ENCODE measurements around the gene ZAP70. TPM values are rescaled to one million over a fixed set of nuclear protein-coding genes. Genes with fewer than 3 reads are reported as not detected.
A peak's percentile ranks its signal among the peaks of the same experiment; 100 is the strongest.
"Not testable (repeated sequence)": the region's sequence is repeated elsewhere in the genome, so short reads cannot be mapped to it uniquely, and the experiment has no call there.

Gene ZAP70
- total RNA-seq, 1 experiment from 2014 or later = 0.61 TPM

DNA sequence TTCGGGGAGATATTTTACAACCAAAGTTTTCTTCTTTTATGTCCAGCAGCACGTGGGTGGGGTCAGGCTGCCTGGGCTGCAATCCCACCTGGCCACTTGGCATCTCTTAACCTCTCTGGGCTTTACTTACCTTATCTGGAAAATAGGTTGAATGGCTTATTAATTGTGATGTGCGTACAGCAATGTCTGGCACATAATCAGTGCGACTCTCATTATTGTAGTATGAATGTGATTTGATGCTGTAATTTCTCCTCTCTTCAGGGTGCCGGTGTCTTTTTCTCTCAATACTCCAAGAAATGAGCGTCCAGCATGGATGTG, 2.0 kb upstream of the ZAP70 start:
- ChIA-PET CTCF (interaction anchor here (2.2 to 9.2 kb wide), 5 partner anchors 12 to 121 kb away, joined by 10 to 124 read pairs (median 30); no protein-coding TSS in a partner anchor), POLR2A (no interaction called here)
- H3K27ac Mint-ChIP-seq = no peak overlapping the region; the same call in 1 of the 2 replicates

DNA sequence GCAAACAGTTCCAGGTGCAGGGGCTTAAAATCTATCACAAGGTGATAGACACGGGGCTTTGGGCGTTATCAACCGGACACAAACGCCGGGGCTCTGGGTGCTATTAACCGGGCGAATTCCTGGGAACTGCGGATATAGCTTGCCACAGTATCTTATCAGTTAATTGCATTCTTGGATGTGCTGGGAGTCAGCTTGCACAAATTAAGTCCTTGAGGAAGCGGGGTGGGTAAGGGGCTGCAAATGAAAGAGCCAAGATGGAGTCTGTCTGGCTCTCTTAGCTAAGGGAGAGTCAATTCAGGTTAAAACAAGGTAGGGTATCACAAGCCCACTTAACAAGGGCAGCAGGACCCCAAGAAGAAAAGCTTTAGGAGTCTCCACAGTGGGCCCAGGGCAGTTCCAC, 1.2 kb upstream of the ZAP70 start:
- H3K27me3 Mint-ChIP-seq (ENCODE audit: low read depth); H3K27ac Mint-ChIP-seq; H3K36me3 Mint-ChIP-seq; H3K9me3 Mint-ChIP-seq; ATAC-seq; POLR2A ChIA-PET; DNase-seq (ENCODE audit: low spot score); H3K4me3 Mint-ChIP-seq: not testable (repeated sequence)
- peaks cover 12% of the 10 kb centered on the region for H3K4me1 Mint-ChIP-seq
- CTCF ChIA-PET = interaction anchor here (1.7 to 9.2 kb wide), 3 partner anchors 13 to 36 kb away, joined by 4 to 124 read pairs (median 30); no protein-coding TSS in a partner anchor
- TF ChIP-seq GRHL2 (CRISPR knock-in tag; IDR thresholded peaks at IDR 0.05; ENCODE audit: insufficient replicate concordance, severe bottlenecking) = peak; percentile 71

More for the DNA sequence above, 2.0 kb upstream of the ZAP70 start:
- peaks cover 11% of the 10 kb centered on the region for H3K4me1 Mint-ChIP-seq
- ATAC-seq (no peak), DNase-seq (ENCODE audit: low spot score) (no peak)
- TF ChIP-seq, protein P1, sequence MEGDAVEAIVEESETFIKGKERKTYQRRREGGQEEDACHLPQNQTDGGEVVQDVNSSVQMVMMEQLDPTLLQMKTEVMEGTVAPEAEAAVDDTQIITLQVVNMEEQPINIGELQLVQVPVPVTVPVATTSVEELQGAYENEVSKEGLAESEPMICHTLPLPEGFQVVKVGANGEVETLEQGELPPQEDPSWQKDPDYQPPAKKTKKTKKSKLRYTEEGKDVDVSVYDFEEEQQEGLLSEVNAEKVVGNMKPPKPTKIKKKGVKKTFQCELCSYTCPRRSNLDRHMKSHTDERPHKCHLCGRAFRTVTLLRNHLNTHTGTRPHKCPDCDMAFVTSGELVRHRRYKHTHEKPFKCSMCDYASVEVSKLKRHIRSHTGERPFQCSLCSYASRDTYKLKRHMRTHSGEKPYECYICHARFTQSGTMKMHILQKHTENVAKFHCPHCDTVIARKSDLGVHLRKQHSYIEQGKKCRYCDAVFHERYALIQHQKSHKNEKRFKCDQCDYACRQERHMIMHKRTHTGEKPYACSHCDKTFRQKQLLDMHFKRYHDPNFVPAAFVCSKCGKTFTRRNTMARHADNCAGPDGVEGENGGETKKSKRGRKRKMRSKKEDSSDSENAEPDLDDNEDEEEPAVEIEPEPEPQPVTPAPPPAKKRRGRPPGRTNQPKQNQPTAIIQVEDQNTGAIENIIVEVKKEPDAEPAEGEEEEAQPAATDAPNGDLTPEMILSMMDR (IDR thresholded peaks at IDR 0.05) = no peak
- TF ChIP-seq NR2C2 (CRISPR knock-in tag; IDR thresholded peaks at IDR 0.05) (no peak), FOXK1 (CRISPR knock-in tag; IDR thresholded peaks at IDR 0.05) (no peak), ZNF396 (CRISPR knock-in tag; IDR thresholded peaks at IDR 0.05; ENCODE audit: borderline replicate concordance) (no peak), CREM (CRISPR knock-in tag; IDR thresholded peaks at IDR 0.05) (no peak), NR1H2 (CRISPR knock-in tag; IDR thresholded peaks at IDR 0.05) (no peak), CBFB (CRISPR knock-in tag; IDR thresholded peaks at IDR 0.05; ENCODE audit: low read depth) (no peak), ELF4 (CRISPR knock-in tag; IDR thresholded peaks at IDR 0.05; ENCODE audit: low read depth) (no peak), KAT7 (CRISPR knock-in tag; IDR thresholded peaks at IDR 0.05; ENCODE audit: borderline replicate concordance) (no peak), MYBL2 (CRISPR knock-in tag; IDR thresholded peaks at IDR 0.05) (no peak)
- TF ChIP-seq, protein P2, sequence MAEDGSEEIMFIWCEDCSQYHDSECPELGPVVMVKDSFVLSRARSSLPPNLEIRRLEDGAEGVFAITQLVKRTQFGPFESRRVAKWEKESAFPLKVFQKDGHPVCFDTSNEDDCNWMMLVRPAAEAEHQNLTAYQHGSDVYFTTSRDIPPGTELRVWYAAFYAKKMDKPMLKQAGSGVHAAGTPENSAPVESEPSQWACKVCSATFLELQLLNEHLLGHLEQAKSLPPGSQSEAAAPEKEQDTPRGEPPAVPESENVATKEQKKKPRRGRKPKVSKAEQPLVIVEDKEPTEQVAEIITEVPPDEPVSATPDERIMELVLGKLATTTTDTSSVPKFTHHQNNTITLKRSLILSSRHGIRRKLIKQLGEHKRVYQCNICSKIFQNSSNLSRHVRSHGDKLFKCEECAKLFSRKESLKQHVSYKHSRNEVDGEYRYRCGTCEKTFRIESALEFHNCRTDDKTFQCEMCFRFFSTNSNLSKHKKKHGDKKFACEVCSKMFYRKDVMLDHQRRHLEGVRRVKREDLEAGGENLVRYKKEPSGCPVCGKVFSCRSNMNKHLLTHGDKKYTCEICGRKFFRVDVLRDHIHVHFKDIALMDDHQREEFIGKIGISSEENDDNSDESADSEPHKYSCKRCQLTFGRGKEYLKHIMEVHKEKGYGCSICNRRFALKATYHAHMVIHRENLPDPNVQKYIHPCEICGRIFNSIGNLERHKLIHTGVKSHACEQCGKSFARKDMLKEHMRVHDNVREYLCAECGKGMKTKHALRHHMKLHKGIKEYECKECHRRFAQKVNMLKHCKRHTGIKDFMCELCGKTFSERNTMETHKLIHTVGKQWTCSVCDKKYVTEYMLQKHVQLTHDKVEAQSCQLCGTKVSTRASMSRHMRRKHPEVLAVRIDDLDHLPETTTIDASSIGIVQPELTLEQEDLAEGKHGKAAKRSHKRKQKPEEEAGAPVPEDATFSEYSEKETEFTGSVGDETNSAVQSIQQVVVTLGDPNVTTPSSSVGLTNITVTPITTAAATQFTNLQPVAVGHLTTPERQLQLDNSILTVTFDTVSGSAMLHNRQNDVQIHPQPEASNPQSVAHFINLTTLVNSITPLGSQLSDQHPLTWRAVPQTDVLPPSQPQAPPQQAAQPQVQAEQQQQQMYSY (CRISPR knock-in tag; IDR thresholded peaks at IDR 0.05) = no peak
- no peak overlapping the region for H3K4me3 Mint-ChIP-seq
- peaks cover 3% of the 10 kb centered on the region; the same call in 1 of the 2 replicates for H3K9me3 Mint-ChIP-seq
- H3K27me3 Mint-ChIP-seq (ENCODE audit: low read depth) = peaks cover 4% of the 10 kb centered on the region
- H3K36me3 Mint-ChIP-seq = 0 out of 2 replicates have a peak, but pooled peaks cover 2% of the 10 kb centered on the region

DNA sequence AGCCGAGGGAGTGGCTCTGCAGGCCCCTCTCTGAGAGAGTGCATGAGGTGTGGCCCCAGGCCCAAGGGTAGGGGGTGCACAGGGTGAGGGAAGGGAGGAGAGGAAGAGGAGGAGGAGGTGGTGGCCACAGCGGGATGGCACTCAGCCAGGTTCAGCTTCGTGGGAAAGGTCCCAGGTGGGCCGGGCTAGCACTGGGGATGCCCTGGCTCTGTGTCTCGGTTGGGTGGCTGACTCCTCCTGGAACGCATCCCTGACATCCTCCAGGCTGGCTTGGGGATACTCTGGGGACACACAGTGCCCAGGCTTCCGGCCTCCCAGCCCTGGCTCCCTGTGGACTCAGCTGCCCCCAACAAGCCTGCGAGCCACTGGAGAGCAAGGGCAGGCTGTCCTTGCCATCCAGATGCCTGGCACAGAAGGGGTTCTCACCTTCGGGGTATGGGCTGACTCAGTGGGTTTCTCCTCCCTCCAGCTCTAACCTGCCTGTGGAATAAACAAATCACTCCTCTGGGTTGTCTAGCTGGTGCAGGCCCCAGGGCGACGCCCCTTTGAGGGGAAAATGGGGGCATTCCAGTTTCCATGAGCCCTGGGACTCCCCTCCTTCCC, 582 bp upstream of the ZAP70 start:
- POLR2A ChIA-PET = no interaction called here
- no peak overlapping the region for H3K4me3 Mint-ChIP-seq
- TF ChIP-seq, protein P3, sequence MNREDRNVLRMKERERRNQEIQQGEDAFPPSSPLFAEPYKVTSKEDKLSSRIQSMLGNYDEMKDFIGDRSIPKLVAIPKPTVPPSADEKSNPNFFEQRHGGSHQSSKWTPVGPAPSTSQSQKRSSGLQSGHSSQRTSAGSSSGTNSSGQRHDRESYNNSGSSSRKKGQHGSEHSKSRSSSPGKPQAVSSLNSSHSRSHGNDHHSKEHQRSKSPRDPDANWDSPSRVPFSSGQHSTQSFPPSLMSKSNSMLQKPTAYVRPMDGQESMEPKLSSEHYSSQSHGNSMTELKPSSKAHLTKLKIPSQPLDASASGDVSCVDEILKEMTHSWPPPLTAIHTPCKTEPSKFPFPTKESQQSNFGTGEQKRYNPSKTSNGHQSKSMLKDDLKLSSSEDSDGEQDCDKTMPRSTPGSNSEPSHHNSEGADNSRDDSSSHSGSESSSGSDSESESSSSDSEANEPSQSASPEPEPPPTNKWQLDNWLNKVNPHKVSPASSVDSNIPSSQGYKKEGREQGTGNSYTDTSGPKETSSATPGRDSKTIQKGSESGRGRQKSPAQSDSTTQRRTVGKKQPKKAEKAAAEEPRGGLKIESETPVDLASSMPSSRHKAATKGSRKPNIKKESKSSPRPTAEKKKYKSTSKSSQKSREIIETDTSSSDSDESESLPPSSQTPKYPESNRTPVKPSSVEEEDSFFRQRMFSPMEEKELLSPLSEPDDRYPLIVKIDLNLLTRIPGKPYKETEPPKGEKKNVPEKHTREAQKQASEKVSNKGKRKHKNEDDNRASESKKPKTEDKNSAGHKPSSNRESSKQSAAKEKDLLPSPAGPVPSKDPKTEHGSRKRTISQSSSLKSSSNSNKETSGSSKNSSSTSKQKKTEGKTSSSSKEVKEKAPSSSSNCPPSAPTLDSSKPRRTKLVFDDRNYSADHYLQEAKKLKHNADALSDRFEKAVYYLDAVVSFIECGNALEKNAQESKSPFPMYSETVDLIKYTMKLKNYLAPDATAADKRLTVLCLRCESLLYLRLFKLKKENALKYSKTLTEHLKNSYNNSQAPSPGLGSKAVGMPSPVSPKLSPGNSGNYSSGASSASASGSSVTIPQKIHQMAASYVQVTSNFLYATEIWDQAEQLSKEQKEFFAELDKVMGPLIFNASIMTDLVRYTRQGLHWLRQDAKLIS (CRISPR knock-in tag; IDR thresholded peaks at IDR 0.05; ENCODE audit: borderline replicate concordance) = no peak
- no peak for TF ChIP-seq ZNF263 (CRISPR knock-in tag; IDR thresholded peaks at IDR 0.05; ENCODE audit: low read depth)
- TF ChIP-seq ZNF671 (CRISPR knock-in tag; IDR thresholded peaks at IDR 0.05) = no peak
- TF ChIP-seq ESRRA (CRISPR knock-in tag; IDR thresholded peaks at IDR 0.05; ENCODE audit: borderline replicate concordance) = no peak
- TF ChIP-seq NR2C2 (CRISPR knock-in tag; IDR thresholded peaks at IDR 0.05) = no peak
- no peak for TF ChIP-seq KAT7 (CRISPR knock-in tag; IDR thresholded peaks at IDR 0.05; ENCODE audit: borderline replicate concordance)
- TF ChIP-seq, protein P4, sequence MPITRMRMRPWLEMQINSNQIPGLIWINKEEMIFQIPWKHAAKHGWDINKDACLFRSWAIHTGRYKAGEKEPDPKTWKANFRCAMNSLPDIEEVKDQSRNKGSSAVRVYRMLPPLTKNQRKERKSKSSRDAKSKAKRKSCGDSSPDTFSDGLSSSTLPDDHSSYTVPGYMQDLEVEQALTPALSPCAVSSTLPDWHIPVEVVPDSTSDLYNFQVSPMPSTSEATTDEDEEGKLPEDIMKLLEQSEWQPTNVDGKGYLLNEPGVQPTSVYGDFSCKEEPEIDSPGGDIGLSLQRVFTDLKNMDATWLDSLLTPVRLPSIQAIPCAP (CRISPR knock-in tag; IDR thresholded peaks at IDR 0.05) = no peak
- no peak for TF ChIP-seq NFE2L1 (CRISPR knock-in tag; IDR thresholded peaks at IDR 0.05)
- TF ChIP-seq, protein P5, sequence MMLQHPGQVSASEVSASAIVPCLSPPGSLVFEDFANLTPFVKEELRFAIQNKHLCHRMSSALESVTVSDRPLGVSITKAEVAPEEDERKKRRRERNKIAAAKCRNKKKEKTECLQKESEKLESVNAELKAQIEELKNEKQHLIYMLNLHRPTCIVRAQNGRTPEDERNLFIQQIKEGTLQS (CRISPR knock-in tag; conservative IDR thresholded peaks at IDR 0.05) = no peak
- TF ChIP-seq ZNF423 (CRISPR knock-in tag; IDR thresholded peaks at IDR 0.05) = no peak

More for the DNA sequence above, 582 bp upstream of the ZAP70 start:
- ATAC-seq (no peak), DNase-seq (ENCODE audit: low spot score) (no peak)
- H3K27ac Mint-ChIP-seq = no peak overlapping the region
- H3K4me1 Mint-ChIP-seq = peaks cover 12% of the 10 kb centered on the region
- peaks cover 3% of the 10 kb centered on the region; the same call in 1 of the 2 replicates for H3K9me3 Mint-ChIP-seq
- 0 out of 2 replicates have a peak, but pooled peaks cover 2% of the 10 kb centered on the region for H3K36me3 Mint-ChIP-seq
- H3K27me3 Mint-ChIP-seq (ENCODE audit: low read depth) = peaks cover 4% of the 10 kb centered on the region
- CTCF ChIA-PET = interaction anchor here (0.7 to 9.2 kb wide), 3 partner anchors 14 to 36 kb away, joined by 3 to 124 read pairs (median 4); no protein-coding TSS in a partner anchor

Data from WTC11 (cell line).